CD14-positive monocyte (primary cell): Measurements from ENCODE around the gene NQO1. TPM values are rescaled to one million over a fixed set of nuclear protein-coding genes. Genes with fewer than 3 reads are reported as not detected.
A peak's percentile ranks its signal among the peaks of the same experiment; 100 is the strongest.

Experiments
- DNase-seq, 3 donors: peaks; one replicate each; pipeline ENCODE4 v3.0.0-alpha.2; 2011 to 2022
- H2AFZ ChIP-seq: 2 replicates; pipeline ENCODE4 v1.6.0; 2012; ENCODE audit warnings: mild to moderate bottlenecking, low read depth, low read length, inconsistent platforms; ENCODE audit not compliant: insufficient read depth, poor library complexity, severe bottlenecking
- H3K27ac ChIP-seq, 2 donors: 1 replicate in 1 of 2; 2 replicates in 1 of 2; pipeline ENCODE4 v1.5.1; 2012 to 2013; ENCODE audit warnings: low read length in 2 of 2, control low read depth in 1 of 2, inconsistent platforms in 1 of 2, low read depth in 1 of 2, mild to moderate bottlenecking in 1 of 2
- H3K27me3 ChIP-seq, 2 donors: one replicate each; pipeline versions ENCODE4 v1.6.0 to v1.6.1; 2011 to 2013; ENCODE audit warnings: low read length in 2 of 2; ENCODE audit not compliant: control insufficient read depth in 2 of 2, insufficient read depth in 2 of 2
- H3K36me3 ChIP-seq, 2 donors: replicated peaks in 1 of 2; 1 replicate in 1 of 2; 2 replicates in 1 of 2; pipeline versions ENCODE4 v1.5.1 to v1.6.1; 2012 to 2013; ENCODE audit warnings: low read length in 2 of 2, control low read depth in 1 of 2, inconsistent platforms in 1 of 2, mild to moderate bottlenecking in 1 of 2; ENCODE audit not compliant: insufficient read depth in 2 of 2, control insufficient read depth in 1 of 2
- H3K4me1 ChIP-seq, 2 donors: 1 replicate in 1 of 2; 2 replicates in 1 of 2; pipeline versions ENCODE4 v1.5.1 to v1.6.1; 2012 to 2013; ENCODE audit warnings: low read length in 2 of 2, control low read depth in 1 of 2, inconsistent platforms in 1 of 2, mild to moderate bottlenecking in 1 of 2, moderate library complexity in 1 of 2; ENCODE audit not compliant: insufficient read depth in 2 of 2, control insufficient read depth in 1 of 2
- H3K4me2 ChIP-seq: replicated peaks from 2 replicates; pipeline ENCODE3; 2012; ENCODE audit warnings: low read length, moderate library complexity, mild to moderate bottlenecking; ENCODE audit not compliant: poor library complexity, severe bottlenecking; ENCODE audit errors: extremely low read depth
- H3K4me3 ChIP-seq, 3 experiments: fragments of 200-600 bp in 1 of 3; sonication (generic) in 1 of 3; replicated peaks in 1 of 3; 1 replicate in 2 of 3; 2 replicates in 1 of 3; pipeline ENCODE4 v1.5.1; 2011 to 2013; ENCODE audit warnings: low read length in 3 of 3, mild to moderate bottlenecking in 3 of 3, control low read depth in 2 of 3, low read depth in 2 of 3, inconsistent platforms in 1 of 3, moderate library complexity in 1 of 3
- H3K79me2 ChIP-seq: 2 replicates; pipeline ENCODE4 v1.6.0; 2012; ENCODE audit warnings: mild to moderate bottlenecking, control low read depth, inconsistent platforms, low read length, moderate library complexity; ENCODE audit not compliant: insufficient read depth
- H3K9ac ChIP-seq: 2 replicates; pipeline ENCODE4 v1.6.0; 2017; ENCODE audit warnings: low read length, mild to moderate bottlenecking; ENCODE audit not compliant: insufficient read depth, poor library complexity, severe bottlenecking
- H3K9me3 ChIP-seq, 2 donors: replicated peaks in 1 of 2; 1 replicate in 1 of 2; 2 replicates in 1 of 2; pipeline versions ENCODE4 v1.5.1 to v1.6.1; 2012 to 2013; ENCODE audit warnings: low read length in 2 of 2, control low read depth in 1 of 2; ENCODE audit not compliant: control insufficient read depth in 1 of 2, insufficient read depth in 1 of 2
- H4K20me1 ChIP-seq: 2 replicates; pipeline ENCODE4 v1.6.0; 2012; ENCODE audit warnings: mild to moderate bottlenecking, low read length, control low read depth, moderate library complexity; ENCODE audit not compliant: insufficient read depth
- H3K27ac Mint-ChIP-seq, 7 donors: one replicate each; pipeline ENCODE4 v1.8.0; 2020; ENCODE audit warnings: mild to moderate bottlenecking in 7 of 7, mixed read lengths in 7 of 7, moderate library complexity in 6 of 7, inconsistent platforms in 2 of 7
- H3K27me3 Mint-ChIP-seq, 3 donors: one replicate each; pipeline ENCODE4 v1.8.0; 2021 to 2022; ENCODE audit warnings: low read depth in 3 of 3, mild to moderate bottlenecking in 3 of 3, mixed read lengths in 3 of 3, moderate library complexity in 3 of 3, inconsistent platforms in 1 of 3
- H3K36me3 Mint-ChIP-seq, 2 donors: one replicate each; pipeline ENCODE4 v1.8.0; 2020; ENCODE audit warnings: mixed read lengths in 2 of 2, inconsistent platforms in 1 of 2, mild to moderate bottlenecking in 1 of 2
- H3K4me1 Mint-ChIP-seq: one replicate; pipeline ENCODE4 v1.8.0; 2020; ENCODE audit warnings: mild to moderate bottlenecking, mixed read lengths
- H3K4me3 Mint-ChIP-seq, 2 donors: one replicate each; pipeline ENCODE4 v1.8.0; 2020; ENCODE audit warnings: mild to moderate bottlenecking in 2 of 2, mixed read lengths in 2 of 2, moderate library complexity in 1 of 2
- H3K9me3 Mint-ChIP-seq, 7 donors: one replicate each; pipeline ENCODE4 v1.8.0; 2020 to 2022; ENCODE audit warnings: mixed read lengths in 7 of 7, mild to moderate bottlenecking in 6 of 7, moderate library complexity in 6 of 7, inconsistent platforms in 2 of 7
- WGBS: methylation state at CpG from one replicate; pipeline ENCODE4 v1.1.5; 2013; ENCODE audit warnings: missing lambda C conversion rate; ENCODE audit not compliant: insufficient coverage; 5-methylcytosine and 5-hydroxymethylcytosine counted together
- intact Hi-C, 2 donors: fragments of 100-400 bp; cut with micrococcal nuclease; formaldehyde crosslinking; loops; one replicate each; pipeline versions ENCODE4 v1.15.0 to v1.15.1; 2023
- polyA plus RNA-seq, 3 donors: library from polyadenylated mRNA; depleted of rRNA in 1 of 3; unstranded in 2 of 3; stranded (reverse) in 1 of 3; fragments of 300-500 nt in 2 of 3; fragments of >200 nt in 1 of 3; fragmentation: Illumina TruSeq in 2 of 3; gene quantifications; 1 replicate in 2 of 3; 2 replicates in 1 of 3; pipeline ENCODE4 v1.2.3, GENCODE V29; 2012 to 2021
- TF ChIP-seq, protein P1 (sequence below): fragments of 200-600 bp; IDR thresholded peaks from one replicate; pipeline ENCODE4 v1.8.0; 2022; ENCODE audit warnings: antibody characterized with exemption, mild to moderate bottlenecking

Gene NQO1
- polyA plus RNA-seq, 3 donors: 0.51 to 3.9 (median 3.0) TPM

DNA sequence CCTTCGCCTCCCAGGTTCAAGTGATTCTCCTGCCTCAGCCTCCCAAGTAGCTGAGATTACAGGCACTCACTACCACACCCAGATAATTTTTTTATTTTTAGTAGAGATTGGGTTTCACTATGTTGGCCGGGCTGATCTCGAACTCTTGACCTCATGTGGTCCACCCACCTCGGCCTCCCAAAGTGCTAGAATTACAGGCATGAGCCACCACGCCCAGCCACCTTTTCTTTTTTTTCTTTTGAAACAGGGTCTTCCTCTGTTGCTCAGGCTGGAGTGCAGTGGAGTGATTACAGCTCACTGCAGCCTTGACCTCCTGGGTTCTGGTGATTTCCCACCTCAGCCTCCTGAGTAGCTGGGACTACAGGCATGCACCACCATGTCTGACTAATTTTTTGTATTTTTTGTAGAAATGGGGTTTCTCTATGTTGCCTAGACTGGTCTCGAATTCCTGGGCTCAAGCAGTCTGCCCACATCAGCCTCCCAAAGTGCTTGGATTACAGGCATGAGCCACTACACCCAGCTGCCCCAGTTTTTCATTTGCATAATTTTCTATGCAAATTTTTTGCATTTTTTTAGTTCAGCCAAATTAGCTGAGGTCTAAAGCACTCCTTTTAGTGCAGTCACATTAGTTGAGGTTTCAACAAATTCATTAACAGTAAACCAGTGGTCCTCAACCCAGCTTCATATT lies 47.0 kb upstream of the NQO1 start:
- no peak for DNase-seq
- Histone ChIP-seq H3K4me1 (peaks cover 2 to 14% of the 10 kb centered on the region in 2 donors), H3K9ac (no peak overlapping the region), H3K27ac (no peak overlapping the region), H3K4me2 (no peak overlapping the region), H3K4me3 (no peak overlapping the region), H2AFZ (no peak overlapping the region), H3K9me3 (peaks cover 19 to 24% of the 10 kb centered on the region in 2 donors), H3K79me2 (peaks cover 95% of the 10 kb centered on the region), H3K36me3 (peaks cover 8 to 31% of the 10 kb centered on the region in 2 donors), H3K27me3 (no peaks in the 10 kb centered on the region), H4K20me1 (peaks cover 90% of the 10 kb centered on the region)
- Mint-ChIP-seq H3K9me3 (peaks cover 18 to 35% (median 23%) of the 10 kb centered on the region in 7 donors), H3K4me1 (peaks cover 24% of the 10 kb centered on the region), H3K4me3 (no peak overlapping the region), H3K27ac (peak overlapping the region in 2 of 7 donors; percentile 44 to 61), H3K27me3 (no peaks in the 10 kb centered on the region), H3K36me3 (peaks cover 21 to 35% of the 10 kb centered on the region in 2 donors)
- TF ChIP-seq, protein P1, sequence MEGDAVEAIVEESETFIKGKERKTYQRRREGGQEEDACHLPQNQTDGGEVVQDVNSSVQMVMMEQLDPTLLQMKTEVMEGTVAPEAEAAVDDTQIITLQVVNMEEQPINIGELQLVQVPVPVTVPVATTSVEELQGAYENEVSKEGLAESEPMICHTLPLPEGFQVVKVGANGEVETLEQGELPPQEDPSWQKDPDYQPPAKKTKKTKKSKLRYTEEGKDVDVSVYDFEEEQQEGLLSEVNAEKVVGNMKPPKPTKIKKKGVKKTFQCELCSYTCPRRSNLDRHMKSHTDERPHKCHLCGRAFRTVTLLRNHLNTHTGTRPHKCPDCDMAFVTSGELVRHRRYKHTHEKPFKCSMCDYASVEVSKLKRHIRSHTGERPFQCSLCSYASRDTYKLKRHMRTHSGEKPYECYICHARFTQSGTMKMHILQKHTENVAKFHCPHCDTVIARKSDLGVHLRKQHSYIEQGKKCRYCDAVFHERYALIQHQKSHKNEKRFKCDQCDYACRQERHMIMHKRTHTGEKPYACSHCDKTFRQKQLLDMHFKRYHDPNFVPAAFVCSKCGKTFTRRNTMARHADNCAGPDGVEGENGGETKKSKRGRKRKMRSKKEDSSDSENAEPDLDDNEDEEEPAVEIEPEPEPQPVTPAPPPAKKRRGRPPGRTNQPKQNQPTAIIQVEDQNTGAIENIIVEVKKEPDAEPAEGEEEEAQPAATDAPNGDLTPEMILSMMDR: no peak
- intact Hi-C loops: no loop called here
- WGBS: 100% methylated on average over 1 of the region's 6 CpGs

DNA sequence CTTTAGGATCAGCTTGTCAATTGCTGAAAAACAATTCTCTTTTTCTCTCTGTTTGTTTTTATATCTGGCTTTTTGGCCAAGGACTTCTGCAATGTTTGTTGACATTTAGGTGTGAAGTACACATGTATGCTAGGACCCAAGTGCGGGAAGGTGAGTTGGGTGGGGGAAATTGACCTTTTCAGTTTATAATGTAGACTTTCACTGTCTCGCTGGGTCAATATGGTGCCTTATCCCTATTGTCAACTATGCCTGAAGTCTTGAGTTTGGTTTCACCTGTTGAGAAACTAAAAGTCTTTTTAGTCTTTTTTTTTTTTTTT lies 45.2 kb upstream of the NQO1 start:
- Histone ChIP-seq H3K27ac (no peak overlapping the region), H4K20me1 (peaks cover 100% of the 10 kb centered on the region), H3K79me2 (peaks cover 100% of the 10 kb centered on the region), H3K27me3 (no peaks in the 10 kb centered on the region), H3K9me3 (peaks cover 19 to 24% of the 10 kb centered on the region in 2 donors), H3K4me1 (peaks cover 2 to 14% of the 10 kb centered on the region in 2 donors), H3K9ac (no peak overlapping the region), H3K36me3 (peaks cover 4 to 28% of the 10 kb centered on the region in 2 donors), H3K4me3 (no peak overlapping the region), H3K4me2 (no peak overlapping the region), H2AFZ (no peak overlapping the region)
- no peaks in the 10 kb centered on the region for H3K27me3 Mint-ChIP-seq
- peaks cover 18 to 35% (median 23%) of the 10 kb centered on the region in 7 donors for H3K9me3 Mint-ChIP-seq
- peaks cover 20 to 31% of the 10 kb centered on the region in 2 donors for H3K36me3 Mint-ChIP-seq
- WGBS: 100% methylated on average over 1 of the region's 2 CpGs
- H3K4me3 Mint-ChIP-seq: no peak overlapping the region
- intact Hi-C loops: no loop called here
- H3K27ac Mint-ChIP-seq: no peak overlapping the region
- TF ChIP-seq, protein P1: no peak
- no peak for DNase-seq
- peaks cover 30% of the 10 kb centered on the region for H3K4me1 Mint-ChIP-seq
